ENCODE data around the gene VAV3.

DNA sequence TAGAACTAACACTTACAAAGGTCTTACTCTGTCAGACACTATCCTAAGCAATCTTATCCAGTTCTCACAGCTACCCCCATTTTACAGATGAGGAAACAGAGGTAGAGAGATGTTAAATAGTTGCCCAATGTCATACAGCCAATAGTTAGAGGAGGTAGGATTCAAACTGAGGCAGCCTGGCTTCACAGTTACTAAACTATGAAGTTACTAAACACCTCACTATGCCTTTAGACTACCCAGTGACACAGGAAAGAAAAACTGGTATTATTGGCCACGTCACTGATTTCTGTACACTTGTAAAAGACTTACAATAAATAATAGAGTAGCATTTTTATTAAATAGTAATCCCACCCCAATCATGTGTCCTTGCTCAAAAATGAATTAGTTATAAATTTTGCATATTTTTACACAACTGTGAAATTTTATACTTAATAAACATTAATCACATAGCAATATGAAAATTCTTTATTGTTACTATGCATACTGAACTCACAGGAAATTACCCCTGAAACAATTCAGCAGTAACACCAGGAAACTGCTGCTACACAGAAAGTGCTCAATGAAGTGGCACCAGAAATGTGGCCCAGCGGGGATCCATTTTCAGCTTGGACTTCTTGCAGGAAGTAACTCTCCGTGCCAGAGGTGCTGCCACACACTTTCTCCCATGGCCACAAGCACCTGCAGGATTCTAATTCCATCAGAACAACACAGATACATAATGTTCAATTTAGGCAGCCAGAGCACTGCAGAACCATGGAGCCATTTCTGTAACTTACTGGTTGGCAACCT lies 69.4 kb downstream of the VAV3 start:
- TF ChIP-seq POLR2AphosphoS5 (IDR thresholded peaks at IDR 0.05): no peak
- TF ChIP-seq, protein P1, sequence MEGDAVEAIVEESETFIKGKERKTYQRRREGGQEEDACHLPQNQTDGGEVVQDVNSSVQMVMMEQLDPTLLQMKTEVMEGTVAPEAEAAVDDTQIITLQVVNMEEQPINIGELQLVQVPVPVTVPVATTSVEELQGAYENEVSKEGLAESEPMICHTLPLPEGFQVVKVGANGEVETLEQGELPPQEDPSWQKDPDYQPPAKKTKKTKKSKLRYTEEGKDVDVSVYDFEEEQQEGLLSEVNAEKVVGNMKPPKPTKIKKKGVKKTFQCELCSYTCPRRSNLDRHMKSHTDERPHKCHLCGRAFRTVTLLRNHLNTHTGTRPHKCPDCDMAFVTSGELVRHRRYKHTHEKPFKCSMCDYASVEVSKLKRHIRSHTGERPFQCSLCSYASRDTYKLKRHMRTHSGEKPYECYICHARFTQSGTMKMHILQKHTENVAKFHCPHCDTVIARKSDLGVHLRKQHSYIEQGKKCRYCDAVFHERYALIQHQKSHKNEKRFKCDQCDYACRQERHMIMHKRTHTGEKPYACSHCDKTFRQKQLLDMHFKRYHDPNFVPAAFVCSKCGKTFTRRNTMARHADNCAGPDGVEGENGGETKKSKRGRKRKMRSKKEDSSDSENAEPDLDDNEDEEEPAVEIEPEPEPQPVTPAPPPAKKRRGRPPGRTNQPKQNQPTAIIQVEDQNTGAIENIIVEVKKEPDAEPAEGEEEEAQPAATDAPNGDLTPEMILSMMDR (IDR thresholded peaks at IDR 0.05): no peak
